ENCODE measurements around the gene HOXD3.

HOXD3 gene

DNA sequence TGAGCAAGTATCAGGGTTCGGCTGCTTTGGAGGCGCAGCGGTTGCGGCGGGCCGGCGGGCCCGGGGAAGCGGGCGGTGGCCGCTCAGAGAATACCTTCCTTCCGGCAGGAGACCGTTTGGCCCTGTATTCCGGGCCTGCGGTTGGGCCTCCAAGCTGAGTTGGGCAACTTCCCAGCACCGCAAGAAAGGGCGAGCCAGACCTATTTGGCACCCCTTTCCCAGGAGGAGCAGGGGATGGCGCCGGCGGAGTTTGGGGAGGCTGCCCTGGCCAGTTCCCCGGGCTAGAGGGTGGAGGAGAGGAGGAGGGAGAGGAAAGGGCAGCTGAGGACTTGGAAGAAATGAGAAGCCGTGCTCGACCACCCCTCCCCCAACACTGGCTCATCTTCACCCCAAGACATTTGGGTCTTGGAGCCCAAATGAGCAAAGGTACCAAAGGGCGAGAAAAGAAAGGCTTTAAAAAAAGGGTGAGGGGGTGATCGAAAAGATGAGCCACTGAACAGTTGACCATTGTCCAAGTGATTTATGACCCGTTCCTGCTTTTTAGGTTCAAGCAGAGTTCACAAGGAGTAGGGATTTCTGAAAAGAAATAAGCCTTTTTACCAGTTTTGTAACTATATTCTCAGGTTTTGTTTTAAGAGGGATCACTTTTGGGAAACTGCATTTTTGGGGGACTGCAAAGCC lies 8.4 kb downstream of the HOXD3 start:
- no peak for DNase-seq

DNA sequence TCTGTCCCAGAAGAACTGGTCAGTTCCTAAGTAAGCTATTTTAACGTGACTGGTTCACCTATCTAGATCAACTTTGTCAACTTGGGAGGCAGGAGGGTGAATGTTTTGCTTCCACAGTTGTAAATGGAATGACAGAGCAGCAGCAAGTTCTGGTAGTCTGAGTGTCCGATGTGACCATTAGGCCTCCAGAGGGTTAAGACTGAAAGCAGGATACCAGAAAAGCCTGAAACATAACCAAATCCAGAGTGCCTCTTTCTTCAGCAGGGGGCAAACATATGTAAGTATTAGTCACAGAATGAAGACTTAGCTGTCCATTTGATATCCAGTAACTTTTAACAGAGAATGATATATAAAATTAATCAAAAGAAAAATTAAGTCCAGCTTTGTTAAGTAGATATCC lies 9.2 kb downstream of the HOXD3 start:
- DNase-seq, result no peak

DNA sequence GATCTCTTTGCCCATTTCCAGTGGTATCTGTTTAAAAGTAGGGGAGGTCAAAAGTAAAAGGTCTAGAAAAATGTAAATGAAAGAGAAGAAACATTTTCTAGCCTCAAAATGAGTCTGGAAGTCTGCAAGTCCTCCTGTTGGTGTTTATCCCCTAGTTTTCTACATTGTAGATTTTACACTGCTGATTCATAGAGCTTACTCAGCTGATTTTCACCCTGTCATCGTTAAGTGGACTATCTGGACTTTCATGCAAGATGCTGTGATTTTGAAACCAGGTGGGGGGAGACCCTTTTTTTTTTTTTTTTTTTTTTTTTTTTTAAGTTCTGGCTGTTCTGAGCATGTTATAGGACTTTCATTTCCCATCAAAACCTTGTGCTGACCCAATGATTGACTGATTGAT lies 10.3 kb downstream of the HOXD3 start:
- no peak for DNase-seq

DNA sequence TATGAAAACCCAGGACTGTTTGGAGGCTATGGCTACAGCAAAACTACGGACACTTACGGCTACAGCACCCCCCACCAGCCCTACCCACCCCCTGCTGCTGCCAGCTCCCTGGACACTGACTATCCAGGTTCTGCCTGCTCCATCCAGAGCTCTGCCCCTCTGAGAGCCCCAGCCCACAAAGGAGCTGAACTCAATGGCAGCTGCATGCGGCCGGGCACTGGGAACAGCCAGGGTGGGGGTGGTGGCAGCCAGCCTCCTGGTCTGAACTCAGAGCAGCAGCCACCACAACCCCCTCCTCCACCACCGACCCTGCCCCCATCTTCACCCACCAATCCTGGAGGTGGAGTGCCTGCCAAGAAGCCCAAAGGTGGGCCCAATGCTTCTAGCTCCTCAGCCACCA lies 12.1 kb downstream of the HOXD3 start:
- no peak for DNase-seq

DNA sequence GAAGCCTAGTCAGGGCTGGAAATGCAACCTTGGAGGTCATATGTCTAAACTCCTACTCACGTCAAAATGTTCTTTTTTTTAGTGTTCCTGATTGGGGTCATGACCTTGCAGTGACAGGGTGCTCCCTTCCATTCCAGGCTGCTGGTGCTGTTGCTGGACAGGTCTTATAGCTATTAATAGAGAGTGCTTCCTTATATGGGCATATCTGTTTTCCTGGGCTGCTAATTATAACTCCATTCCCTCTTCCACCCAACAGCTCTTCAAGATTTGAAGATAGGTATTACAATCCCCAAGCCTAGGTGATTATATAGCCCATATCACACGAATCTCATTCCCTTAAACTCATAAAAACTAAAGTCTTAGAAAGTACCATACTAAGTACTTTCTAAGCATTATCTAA lies 12.6 kb downstream of the HOXD3 start:
- DNase-seq, result no peak

DNA sequence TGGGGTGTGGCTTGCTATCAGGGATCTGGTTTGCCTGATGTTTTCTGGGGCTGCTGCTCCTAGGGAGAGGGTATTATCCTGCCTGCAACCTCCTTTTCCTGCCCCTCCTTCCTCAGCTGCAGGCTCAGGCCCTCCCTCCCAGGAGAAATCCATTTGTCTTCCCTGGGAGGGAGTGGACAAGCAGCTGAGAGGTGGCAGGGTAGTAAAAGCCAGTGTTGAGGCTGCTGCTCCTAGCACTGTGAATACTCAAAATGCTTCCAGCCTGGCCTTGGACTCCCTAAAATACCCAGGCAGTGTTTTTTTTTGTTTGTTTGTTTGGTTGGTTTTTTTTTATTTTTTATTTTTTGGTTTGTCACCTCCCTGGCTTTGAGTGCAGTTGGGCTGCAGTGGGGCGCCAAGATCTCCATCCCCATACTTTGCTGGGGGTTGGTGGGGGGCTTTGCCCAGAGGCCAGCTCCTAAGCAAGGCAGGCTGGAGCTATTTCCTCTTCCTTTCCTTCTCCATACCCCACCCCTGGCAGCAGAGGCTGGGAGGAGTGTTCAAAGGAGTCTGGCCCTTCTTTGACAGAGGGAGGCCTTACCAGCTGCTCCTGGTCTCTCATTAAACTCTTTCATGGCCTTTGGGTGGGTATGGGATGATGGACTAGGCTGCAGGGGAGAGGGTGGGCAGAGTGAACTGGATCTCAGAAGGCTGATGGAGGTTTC lies 13.6 kb downstream of the HOXD3 start:
- no peak for DNase-seq

DNA sequence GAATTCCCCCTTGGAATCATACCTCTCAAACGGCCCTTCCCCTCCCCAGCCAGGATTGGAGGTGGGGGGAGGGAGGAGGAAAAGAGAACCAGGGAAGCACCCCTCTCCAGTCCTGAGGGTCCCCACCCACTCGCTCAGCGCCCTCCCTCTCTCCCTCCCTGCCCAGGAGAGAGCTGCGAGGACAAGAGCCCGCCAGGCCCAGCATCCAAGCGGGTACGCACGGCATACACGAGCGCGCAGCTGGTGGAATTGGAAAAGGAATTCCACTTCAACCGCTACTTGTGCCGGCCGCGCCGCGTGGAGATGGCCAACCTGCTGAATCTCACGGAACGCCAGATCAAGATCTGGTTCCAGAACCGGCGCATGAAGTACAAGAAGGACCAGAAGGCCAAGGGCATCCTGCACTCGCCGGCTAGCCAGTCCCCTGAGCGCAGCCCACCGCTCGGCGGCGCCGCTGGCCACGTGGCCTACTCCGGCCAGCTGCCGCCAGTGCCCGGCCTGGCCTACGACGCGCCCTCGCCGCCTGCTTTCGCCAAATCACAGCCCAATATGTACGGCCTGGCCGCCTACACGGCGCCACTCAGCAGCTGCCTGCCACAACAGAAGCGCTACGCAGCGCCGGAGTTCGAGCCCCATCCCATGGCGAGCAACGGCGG lies 14.4 kb downstream of the HOXD3 start:
- no peak for DNase-seq

DNA sequence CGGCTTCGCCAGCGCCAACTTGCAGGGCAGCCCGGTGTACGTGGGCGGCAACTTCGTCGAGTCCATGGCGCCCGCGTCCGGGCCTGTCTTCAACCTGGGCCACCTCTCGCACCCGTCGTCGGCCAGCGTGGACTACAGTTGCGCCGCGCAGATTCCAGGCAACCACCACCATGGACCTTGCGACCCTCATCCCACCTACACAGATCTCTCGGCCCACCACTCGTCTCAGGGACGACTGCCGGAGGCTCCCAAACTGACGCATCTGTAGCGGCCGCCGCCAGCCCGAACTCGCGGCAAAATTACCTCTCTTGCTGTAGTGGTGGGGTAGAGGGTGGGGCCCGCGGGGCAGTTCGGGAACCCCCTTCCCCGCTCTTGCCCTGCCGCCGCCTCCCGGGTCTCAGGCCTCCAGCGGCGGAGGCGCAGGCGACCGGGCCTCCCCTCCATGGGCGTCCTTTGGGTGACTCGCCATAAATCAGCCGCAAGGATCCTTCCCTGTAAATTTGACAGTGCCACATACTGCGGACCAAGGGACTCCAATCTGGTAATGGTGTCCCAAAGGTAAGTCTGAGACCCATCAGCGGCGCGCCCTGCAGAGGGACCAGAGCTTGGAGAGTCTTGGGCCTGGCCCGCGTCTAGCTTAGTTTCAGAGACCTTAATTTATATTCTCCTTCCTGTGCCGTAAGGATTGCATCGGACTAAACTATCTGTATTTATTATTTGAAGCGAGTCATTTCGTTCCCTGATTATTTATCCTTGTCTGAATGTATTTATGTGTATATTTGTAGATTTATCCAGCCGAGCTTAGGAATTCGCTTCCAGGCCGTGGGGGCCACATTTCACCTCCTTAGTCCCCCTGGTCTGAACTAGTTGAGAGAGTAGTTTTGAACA lies 15.1 kb downstream of the HOXD3 start:
- DNase-seq, result no peak

DNA sequence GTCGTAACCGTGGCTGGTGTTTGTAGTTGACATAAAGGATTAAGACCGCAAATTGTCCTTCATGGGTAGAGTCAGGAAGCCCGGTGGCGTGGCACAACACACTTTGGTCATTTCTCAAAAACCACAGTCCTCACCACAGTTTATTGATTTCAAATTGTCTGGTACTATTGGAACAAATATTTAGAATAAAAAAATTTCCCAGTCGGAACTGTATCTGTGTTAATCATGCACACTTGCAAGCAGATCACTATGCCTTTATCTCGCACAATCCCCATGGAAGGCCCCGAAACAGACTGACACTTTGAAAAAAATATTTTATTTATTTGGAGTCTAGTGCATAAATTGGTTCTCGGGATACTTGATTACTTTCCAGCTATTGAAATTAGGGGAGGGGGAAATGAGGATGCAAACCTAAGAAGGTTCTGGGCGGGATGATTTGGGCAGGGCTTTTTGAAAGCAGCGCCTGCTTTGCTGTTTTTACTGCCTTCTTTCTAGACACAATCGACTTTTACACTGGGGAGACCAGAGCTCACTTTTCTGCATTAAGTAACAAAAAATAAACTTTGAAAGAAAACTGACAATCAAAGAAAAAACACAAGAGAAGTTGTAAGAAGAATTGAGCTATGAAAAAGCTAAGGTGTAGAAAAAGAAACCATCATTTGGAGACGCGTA lies 15.9 kb downstream of the HOXD3 start:
- no peak for DNase-seq

DNA sequence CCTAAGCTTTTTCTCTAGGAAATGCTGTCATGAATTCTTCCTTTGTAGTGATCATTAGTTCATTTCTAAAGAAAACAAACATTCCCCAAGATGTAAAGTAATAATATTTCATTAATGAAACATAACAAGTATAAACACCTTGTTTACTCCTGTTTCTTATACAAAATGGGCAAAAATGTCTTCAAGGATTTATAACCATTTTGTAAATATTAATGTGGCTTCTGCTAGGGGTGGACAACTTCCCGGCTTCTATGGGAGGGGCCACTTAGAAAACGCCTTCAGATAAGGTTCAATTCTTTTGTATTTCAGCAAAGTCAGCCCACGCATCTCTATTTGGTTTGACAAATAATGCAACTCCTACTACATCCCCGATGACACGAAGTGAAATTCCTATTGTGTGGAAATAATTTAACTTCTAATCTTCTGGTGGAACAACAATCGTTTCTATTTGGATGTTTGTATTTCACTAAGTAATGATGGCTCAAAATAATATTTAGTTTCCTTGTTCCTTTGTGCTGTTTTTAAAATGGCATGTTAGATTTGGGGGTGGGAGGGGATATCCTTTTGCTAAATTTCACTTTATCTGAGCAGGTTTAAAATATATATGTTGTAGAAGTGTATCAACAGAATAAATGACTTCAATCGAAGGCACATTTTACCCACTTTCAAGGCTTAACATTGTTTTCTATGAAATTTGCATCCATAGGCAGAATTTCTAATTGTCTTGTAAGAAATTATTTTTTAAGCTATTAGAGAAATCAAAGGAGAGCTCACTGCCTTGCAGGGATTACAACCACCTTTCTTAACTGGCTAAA lies 16.7 kb downstream of the HOXD3 start:
- no peak for DNase-seq

DNA sequence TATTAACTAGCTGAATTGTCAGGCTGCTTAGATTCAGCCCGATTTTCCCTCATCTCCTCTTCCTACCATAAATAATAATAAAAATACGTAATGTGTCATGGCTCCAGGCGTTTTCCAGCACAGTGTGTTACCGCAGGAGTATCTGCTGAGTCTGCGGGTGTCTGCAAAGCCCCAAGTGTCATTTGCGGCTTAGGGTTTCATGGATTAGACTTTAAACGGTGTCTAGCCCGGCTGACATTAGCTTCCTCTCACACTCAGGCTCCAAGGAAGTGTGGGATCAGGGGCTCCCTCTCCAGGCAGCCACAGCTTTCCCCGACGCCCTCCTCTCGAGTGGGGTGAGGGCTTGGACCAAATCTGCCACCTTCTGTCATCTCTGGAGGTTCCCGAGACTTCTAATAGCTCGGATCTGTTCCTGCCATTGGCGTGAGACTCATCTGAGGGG lies 17.3 kb downstream of the HOXD3 start:
- DNase-seq, result no peak

DNA sequence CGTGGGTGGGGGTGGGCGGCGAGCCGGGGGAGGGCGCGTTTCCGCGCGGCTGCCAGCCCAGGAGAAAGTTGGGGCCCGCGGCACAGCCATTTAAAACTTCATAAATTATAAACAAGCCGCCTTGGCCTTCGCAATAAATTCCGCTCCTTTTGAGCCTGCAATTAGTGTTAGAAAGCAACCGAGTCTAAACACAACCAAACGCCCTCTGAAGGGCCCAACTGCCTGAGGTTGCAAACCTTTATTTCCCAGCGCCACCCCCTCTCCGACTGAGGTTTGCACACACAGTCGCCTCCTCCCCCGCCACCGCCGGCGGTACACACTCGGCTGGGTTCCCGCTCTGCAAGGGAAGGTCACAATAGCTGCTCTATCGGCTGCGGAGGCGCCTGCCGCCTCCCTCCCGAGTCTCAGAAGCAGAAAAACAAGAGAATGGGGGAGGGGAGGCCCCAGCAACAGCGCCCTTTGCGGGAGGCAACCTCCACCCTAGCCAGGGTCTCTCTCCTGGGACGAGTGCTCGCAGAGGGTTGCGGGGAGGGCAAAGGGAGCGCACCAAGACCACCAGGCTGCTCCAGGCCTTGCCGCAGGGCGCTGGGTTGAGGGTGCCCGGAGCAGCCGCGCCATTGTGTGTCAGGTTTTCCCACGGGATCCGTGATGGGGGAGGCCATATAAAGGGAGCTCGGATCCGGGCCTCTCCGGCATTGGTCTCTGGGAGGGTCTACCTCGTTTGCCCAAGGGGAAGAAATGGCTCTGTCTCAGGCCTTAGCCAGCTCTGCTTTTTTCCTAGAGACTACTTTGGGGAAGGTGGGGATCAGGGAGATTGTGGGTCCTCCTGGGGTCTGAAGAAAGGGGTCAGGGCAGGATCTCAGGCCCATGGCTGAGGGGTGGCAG lies 18.0 kb downstream of the HOXD3 start:
- no peak for DNase-seq

DNA sequence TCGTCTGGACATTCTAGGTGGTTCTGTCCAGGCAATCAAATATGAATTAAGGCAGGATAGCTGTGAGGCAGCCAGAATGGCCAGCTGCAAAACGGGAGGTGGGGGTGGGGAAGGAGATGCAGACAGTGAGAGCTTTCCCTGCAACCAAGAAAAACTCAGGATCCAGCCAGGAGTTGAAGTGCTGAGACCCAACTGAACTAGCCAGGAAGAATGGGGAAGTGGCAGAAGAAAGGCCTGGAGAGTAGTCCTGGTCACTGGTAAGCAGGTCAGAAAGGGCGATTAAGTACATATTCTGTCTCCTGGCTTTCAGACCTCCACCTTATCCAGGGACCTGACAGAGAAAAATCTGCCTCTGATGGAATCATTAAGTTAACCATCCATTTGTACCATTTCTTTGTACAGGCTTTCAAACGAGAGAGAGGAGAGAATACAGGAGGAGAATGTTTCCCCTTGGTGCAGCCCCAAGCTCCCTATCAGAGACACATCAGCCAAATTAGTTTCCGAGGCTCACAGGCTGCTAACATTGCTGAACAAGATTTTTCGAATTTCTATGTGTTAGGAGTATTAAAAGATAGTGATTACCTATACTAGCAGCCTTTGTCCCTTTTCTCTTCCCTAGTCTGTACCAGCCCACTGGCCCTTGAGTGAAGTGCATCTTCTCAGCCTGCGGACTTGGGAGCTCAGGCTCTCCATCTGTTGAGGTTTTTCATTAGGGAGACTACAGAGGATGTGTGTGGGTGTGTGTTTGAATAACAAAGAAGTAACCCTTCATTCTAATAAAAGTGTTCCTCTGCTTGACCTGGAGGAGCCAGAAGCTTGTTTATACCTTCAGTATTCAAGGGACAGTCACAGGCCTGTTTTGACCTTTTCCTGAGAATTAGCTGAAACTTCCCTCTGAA lies 18.9 kb downstream of the HOXD3 start:
- no peak for DNase-seq

DNA sequence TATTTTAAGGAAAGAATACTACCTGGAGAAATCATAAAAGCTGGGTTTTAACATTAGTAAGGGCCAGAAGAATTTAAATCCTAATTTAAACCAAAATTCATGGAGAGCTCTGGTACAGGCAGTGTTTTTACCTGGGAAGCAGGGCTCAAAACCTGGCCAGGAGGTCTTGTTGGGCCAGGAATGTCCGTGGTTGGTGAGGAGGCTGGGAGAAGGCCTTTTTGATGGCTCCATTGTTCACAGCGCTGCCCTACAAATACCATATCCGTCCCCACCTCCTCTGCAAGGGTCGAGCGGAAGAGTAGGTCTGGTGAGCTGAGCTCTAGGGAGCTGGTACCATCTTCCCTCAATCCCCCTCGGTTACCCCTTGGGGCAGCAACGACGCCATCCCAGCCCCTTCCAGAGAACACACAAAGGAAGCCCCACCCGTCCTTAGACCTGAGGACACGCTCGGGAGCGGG lies 20.5 kb downstream of the HOXD3 start:
- no peak for DNase-seq

DNA sequence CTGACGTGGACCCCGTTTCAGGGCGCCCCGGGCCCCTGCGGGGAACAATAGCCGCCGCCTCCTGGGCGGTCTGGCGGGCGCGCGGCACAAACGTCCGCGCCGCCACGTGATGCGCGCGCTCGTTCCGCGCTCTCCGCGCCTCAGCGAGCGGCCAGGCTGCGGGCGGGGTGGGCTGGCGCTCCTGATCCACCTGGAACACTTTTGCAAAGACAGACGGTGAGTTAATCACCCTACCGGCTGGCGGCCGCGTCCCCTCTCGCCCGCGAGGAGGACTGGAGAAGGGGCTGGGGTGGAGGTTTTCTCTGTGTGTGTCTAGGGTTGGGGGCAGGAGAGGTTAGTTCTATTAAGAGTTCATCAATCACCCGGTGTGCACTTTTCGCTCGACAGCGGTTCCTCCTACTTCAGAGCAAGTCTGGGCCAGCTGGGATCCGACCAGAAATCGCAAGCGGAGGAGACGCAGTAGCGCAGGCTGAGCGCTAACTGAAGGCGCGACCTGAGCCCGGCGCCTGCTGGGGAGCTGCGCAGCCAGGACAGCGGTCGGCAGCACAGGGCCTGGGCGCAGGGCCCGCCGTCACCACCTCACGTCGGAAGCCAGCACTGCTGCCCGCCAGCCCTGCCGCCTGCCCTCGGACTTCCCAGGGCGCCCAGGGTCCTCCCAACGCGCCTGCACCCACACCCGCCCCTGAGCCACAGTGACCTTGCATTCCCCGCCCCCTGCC lies 21.1 kb downstream of the HOXD3 start:
- DNase-seq, result no peak

DNA sequence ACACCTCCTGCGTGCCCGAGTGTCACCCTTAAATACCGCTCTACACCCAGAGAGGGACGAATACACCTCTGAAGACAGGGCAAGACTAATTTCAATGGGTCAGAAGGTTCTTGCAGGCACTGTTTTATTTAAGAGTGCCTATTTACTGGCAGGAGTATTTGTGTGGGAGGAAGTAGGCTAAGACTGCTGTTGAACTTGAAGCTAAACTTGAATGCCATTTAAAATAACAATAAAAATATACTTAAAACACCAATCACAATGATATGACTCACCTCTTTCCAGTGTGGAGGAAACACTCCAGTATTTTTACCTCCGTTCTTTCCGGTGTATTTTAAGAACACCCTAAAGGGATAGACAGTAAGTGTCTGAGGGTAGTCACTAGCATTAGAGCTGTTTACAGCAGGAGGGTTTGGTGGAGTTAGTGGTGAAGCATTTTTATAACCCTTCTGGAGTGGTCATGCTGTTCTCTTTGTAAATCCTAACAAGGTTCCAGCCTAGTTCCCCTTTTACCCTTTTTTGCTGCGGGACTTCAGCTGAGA lies 21.7 kb downstream of the HOXD3 start:
- DNase-seq, result no peak

DNA sequence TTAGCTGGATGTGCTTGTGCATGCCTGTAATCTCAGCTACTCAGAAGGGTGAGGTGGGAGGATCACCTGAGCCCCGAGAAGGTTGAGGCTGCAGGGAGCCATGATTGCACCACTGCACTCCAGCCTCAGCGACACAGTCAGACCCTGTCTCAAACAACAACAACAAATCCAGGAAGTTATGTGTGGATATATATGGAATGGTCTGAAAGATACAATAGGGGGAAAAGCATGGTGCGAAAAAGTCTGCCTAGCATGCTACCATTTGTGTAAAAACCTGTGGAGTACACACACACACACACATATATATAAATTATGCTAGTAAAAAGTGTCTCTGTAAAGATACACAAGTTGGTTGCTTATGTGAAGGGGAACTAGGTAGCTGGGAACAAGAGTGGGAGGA lies 24.4 kb downstream of the HOXD3 start:
- DNase-seq, result no peak

DNA sequence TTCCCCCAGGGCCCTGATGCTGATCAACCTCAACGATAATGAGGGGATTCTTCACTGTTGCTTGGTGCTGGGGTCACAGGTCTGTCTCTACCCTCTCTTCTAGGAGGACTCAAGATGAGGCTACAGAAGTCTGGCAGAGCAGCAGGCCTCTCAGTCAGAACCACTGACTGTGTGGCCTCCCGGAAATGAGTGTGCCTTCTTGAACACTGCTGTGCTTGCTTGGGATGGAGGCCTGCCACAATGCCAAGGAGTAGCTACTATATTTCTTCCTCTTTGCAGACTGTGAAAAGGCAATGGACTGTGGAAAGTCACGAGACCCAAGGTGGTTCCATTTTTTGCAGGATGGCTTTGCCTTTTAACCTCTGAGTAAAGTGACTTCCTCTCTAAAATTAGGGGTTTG lies 25.6 kb downstream of the HOXD3 start:
- no peak for DNase-seq

DNA sequence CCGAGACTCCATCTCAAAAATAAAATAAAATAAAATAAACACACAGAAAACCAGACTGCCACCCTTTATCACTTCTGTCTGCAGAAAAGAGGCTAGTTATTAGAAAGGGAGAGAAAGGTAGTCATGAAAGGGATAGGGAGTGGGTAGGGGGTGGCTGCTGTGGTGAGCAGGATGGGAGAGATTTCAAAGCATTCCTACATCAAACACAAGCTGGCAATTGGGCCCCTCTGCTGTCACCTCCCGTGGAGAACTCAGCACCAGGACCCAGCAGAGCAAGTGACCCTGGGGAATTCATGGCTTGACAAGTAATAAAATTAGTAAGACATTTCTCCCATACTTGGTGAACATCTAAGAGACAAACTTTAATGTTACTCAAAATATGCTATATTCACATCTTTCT lies 27.6 kb downstream of the HOXD3 start:
- no peak for DNase-seq

All from AML-193 (cell line).